HT1080 (cell line): ENCODE data around the gene SORBS2. TPM values are rescaled to one million over a fixed set of nuclear protein-coding genes. Genes with fewer than 3 reads are reported as not detected.

Experiments used
- DNase-seq: peaks from one replicate; pipeline ENCODE4 v3.0.0-alpha.2; 2015; ENCODE audit warnings: low read depth
- total RNA-seq: library from RNA; depleted of rRNA; stranded (reverse); fragments of >200 nt; shearing (Covaris generic); gene quantifications from 2 replicates; pipeline ENCODE4 v1.2.3, GENCODE V29; 2014

Gene SORBS2
- total RNA-seq, 1 experiment from 2014 or later: 14.6 TPM

DNA sequence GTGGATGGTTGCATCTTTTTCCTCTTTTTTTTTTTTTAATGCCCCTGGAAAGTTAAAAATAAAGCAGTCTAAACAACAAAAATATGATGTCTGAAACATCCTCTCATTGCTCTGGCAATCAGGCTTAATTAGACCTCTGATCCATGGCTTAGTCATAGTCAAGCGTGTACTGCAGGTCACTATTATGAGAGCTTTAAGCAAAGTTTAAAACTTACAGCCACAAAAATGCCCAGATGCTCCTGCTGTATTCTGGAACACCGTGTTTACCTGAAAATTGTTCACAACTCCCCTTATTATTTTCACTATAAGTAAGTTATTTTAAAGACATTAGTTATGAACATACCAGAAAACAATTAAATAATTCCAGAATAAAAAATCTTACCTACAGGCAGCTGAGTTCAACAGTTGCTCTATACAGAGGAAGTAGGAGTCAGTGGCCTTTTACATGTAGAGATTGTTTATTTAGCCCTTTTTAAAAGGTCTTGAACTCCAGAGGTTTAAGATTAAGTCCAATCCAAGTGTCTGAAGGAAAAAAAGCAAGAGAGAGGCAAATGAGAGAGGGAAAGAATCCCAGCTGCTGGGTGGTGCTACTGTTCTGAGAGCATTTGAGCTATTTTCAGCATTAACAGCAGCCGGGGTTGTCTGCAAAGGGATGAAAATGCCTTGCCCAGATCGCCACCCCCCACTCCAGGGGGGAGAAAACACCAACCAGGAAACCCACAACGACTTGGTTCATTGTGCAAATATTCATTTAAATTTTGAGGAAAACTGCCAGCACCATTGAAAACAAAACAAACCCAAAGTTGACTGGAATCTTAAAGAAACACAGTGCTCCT lies 36.9 kb downstream of the SORBS2 start:
- peak; percentile 92 for DNase-seq

DNA sequence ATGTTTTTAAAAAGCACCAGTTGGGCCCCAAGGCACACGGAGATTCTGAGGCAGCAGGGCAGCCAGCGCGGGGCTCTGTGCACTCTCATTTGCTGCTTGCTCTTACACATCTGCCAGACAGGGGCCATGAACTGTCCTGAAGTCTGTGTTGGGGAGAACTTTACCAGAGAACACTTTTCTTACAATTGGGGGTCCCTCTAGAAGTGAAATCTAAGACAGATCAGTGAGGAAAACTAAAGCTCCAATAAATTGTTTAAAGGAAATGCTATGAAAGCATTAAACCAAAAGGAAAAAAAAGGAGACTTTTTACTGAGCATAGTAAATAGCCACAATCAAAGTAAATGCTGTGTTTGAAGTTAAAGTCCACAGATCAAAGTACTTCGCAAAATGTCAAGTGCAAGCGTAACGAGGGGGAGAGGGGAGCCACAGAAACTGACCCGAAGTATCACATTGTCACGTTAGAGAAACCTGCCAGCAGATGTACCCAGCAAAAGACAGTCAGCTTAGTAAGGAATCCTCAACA lies 37.8 kb downstream of the SORBS2 start:
- DNase-seq: peak; percentile 20

GRCh38 chr4:185773419-185773818 lies 38.6 kb downstream of the SORBS2 start:
- DNase-seq: peak; percentile 60

DNA sequence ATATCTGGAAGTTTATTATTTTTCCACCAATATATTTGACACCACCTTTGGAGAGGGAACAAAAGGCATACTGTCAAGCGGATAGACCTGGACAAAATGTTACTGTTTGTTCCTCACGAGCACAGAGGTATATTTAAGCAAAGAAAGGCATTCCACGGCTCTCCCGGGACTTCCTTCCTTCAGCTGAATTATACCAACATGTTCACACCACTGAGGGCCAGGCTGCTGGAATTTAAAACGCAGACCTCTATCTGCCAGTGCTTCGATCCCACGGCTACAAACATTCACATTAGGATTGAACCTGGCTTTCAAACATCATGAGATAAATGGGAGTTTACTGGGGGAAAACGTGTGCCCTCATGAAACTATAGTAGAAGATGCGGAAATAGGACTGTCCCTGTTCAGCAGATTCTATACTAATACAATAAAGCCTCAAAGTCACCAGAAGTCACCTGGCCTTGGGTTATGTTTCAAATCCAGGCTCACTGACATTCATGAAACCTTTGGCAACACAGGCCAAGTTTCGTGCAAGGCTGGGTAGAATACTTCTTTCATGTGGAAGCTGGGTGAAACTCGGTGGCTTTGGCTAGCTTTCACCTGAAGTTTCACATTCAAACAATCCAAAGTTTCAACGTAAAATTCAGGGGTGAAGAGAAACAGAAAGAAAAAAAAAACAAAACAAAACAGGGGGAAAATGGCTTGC lies 39.5 kb downstream of the SORBS2 start:
- DNase-seq: no peak

- DNase-seq: no peak
These were observed 40.1 kb downstream of the SORBS2 start for GRCh38 chr4:185771711-185772390.

DNA sequence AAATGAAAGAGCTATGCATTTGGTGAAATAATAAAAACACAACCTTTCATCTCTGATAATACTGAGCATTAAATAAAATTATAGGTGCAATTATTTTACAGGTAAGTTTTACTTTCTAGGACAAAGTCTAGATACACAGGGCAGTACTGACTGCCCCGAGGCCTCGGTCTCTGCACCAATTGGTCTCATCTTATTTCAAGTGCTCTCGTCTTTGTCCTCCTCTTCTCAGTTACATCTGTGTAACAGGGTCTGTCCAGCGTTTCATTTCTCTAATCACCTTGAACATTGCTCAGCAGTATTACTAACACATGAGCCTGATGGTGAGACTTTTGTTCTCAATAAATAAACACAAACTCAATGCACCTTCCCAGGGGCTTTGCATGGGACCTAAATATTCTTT lies 44.5 kb downstream of the SORBS2 start:
- DNase-seq: no peak

DNA sequence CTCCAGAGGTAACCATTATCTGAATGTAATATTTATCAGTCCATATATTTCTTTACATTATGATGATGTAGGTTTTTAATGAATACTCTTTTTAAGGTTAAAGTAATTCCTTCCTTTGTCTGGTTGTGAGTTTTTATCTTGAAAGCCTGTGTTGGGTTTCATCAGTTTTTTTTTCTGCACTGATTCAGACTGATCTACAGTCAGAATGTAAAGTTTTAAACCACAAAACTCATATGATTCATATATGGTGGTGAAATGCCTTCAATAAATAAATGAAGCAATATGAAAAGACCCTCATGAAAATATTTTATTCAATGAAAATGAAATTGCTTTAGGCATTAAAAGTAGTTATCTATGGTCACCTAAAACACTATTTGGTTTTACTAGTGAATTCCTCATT lies 47.1 kb downstream of the SORBS2 start:
- DNase-seq: peak; percentile 57

GRCh38 chr4:185761352-185762235 lies 50.4 kb downstream of the SORBS2 start:
- no peak for DNase-seq

DNA sequence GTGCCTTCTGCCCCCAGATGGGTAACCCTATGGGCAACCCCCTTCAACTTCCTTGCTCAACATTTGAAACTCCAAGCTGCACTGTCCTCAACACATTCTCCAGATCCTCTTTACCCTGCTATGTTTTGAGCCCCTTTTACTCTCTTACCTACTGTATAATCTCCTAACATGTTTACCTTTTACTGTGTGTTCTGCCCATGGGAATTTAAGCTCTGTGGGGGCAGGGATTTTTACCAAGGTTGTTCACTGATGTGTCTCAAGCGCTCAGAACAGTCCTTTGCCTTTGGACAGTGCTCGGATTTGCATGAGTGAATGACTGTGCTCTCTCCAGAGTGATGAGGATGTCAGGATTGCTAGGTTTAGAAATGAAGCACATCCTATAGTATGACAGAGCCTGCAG lies 53.2 kb downstream of the SORBS2 start:
- no peak for DNase-seq

DNA sequence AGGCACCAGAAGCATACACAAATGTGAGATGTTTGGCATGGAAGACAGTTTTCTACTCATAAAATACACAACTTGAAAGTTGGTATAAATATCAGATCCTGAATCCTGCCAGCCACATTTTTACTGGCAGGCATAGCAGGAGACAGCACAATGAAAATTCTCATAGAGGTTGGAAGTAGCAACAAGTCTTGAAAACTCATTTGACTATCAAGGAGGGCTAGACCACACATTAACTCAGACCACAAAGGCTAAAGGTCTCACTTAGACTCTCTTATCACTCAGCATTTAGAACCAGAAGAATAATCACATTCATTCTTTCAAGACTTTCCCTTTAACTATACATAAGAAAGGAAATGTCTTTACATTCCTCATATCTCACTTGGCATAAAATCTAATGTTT lies 56.5 kb downstream of the SORBS2 start:
- no peak for DNase-seq

GRCh38 chr4:185754961-185755360 lies 57.0 kb downstream of the SORBS2 start:
- DNase-seq: no peak

DNA sequence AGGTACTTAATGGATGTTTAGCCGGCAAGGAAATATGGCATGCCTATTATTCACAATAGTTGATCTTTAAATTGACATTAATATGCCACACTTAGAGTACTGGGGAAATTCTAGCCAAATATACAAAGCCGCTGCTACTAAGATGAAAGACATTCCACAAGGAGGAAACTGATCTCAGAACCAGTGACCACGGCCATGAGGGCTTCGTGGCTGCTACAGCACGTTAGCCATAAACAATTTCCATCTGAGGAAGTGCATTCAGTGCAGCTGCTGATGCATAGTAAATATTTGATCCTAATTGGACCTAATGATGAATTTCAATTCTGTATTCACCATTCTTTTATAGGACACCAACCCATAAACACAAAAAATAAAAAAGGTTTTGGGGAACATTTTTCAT lies 59.1 kb downstream of the SORBS2 start:
- no peak for DNase-seq

- DNase-seq: no peak
These were observed 62.1 kb downstream of the SORBS2 start for GRCh38 chr4:185749858-185750257.

DNA sequence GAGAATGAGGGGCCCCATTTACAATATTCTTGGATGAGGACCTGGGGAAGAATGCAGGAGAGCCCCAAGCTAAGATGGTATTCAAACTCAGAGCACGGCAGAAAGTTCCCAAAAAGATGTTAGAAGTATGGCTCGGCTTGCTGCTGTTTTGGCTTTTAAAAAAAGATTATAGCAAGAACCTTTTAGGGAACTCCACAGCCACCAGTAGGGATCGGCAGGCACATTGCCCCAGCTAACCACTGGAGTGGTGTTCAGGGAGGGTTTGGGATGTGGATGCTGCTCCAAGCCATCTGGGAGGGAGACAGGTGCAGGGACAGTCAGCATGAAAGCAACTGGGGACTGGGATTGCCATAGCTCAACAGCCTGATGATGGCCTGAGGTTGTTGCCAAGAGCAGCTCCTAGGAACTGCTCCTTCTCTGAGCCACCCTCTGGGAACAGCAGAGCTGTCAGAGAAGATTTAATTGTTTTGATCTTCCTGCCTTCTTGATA lies 63.0 kb downstream of the SORBS2 start:
- DNase-seq: no peak

DNA sequence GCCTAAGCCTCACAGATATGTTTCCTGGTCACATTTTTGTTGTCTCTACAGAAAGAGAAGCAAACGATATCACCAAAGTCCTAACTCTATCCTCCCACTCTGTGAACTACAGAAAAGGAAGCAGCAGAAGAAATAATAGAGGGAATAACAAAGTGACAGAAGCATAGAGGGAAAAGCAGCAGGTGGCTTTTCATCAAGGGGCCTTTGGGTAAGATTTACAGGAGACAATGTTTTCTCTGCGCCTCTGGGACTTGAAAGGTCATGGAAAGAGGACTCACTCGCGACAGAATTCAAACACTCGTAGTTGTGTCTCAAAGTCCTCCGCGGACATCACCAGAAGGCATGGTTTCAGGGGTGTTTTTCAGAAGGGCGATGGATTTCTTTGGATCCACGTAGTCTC lies 66.1 kb downstream of the SORBS2 start:
- no peak for DNase-seq

DNA sequence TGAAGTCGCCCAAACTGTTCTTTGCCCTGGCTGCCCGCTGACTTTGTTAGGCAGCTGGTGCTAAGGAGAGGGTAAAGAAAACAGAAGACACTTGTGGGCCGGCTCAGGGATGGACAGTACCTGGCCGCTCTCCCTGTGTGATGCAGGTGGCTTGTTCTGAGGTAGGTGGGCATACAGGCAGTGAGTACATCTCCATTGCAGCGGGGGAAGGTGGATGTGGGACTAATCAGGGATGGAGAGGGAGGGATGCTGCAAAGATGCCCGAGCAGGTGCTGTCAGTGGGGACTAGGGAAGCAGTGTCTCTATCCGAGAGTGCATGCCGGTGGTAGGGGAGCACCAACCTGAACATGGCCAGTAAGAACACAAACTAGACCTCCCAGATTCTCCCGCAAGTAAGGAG lies 67.0 kb downstream of the SORBS2 start:
- no peak for DNase-seq

DNA sequence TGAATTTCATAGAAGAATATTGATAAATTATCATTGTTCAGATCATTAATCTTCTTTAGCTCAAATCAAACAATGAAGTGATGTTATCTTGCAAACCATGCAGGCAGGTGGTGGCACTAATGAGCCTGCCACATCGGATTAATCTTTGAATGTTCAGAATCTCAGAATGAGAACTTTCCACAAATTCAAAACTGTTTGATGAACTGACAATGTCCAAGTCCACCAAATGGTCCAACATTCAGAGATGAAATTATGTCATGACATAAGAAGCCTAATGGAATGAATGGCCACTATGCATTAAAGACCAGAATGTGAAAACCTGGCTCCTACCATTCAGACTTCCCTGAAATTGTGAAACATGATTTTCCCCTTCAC lies 67.5 kb downstream of the SORBS2 start:
- DNase-seq: no peak

- no peak for DNase-seq
These were observed 68.1 kb downstream of the SORBS2 start for GRCh38 chr4:185743722-185744487.

- DNase-seq: peak; percentile 50
These were observed 69.2 kb downstream of the SORBS2 start for GRCh38 chr4:185742766-185743165.

DNA sequence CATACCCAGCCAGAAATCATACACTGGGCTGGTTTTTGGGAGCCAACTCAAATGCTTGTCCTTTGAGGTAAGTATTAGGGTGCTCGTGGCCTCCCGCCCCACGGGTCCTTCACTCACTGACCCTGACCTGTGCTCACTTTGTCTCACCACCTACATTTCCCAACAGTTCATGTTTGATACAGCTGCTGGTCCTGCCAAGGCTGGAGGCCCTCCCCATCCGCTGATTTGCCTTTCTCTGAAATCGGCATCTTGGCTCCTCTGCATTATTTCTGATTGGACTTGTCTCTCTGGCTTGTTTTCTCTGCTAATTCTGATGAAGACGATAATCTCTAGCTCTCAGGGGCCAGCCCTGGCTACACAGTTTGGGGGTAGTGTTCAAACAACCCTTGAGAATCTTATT lies 70.2 kb downstream of the SORBS2 start:
- no peak for DNase-seq
